ENCODE measurements around the gene TBC1D12.

TBC1D12 gene

GRCh38 chr10:94427166-94427565 lies 24.8 kb downstream of the TBC1D12 start:
- no peak overlapping the region for H3K4me2 ChIP-seq (ENCODE audit: low read length)
- H3K9me3 ChIP-seq (ENCODE audit: control insufficient read depth, insufficient read depth, low read length) = peaks cover 5% of the 10 kb centered on the region; the same call in 1 of the 2 replicates
- H4K20me1 ChIP-seq (ENCODE audit: control insufficient read depth, insufficient read depth, low read depth, low read length) = no peaks in the 10 kb centered on the region
- H3K4me1 ChIP-seq (ENCODE audit: control insufficient read depth, low read length) = no peaks in the 10 kb centered on the region
- H3K36me3 ChIP-seq (ENCODE audit: control insufficient read depth, low read length) = no peaks in the 10 kb centered on the region
- H3K4me3 ChIP-seq (ENCODE audit: low read length) = no peak overlapping the region
- H3K9me2 ChIP-seq (replicated peaks; ENCODE audit: control insufficient read depth, low read length) = no peaks in the 10 kb centered on the region
- no peaks in the 10 kb centered on the region for H3K27me3 ChIP-seq (ENCODE audit: control insufficient read depth, low read length)
- peaks cover 15% of the 10 kb centered on the region for H3K79me2 ChIP-seq (ENCODE audit: control insufficient read depth, low read length)
- TF ChIP-seq CTCF (IDR thresholded peaks at IDR 0.05; ENCODE audit: low read depth, low read length, poor library complexity, severe bottlenecking) = no peak
- no peak for TF ChIP-seq EZH2phosphoT487 (IDR thresholded peaks at IDR 0.05; ENCODE audit: borderline replicate concordance, low read length)
- H3K27ac ChIP-seq (ENCODE audit: low read depth, low read length) = no peak overlapping the region
- H3F3A ChIP-seq (ENCODE audit: control insufficient read depth, insufficient read depth) = no peaks in the 10 kb centered on the region

- Histone ChIP-seq H3K9me2 (replicated peaks; ENCODE audit: control insufficient read depth, low read length) (no peaks in the 10 kb centered on the region), H3K79me2 (ENCODE audit: control insufficient read depth, low read length) (peaks cover 7% of the 10 kb centered on the region), H3K9me3 (ENCODE audit: control insufficient read depth, insufficient read depth, low read length) (peaks cover 5% of the 10 kb centered on the region; the same call in 1 of the 2 replicates), H3K36me3 (ENCODE audit: control insufficient read depth, low read length) (no peaks in the 10 kb centered on the region), H3K4me3 (ENCODE audit: low read length) (no peak overlapping the region), H3F3A (ENCODE audit: control insufficient read depth, insufficient read depth) (no peaks in the 10 kb centered on the region), H3K4me1 (ENCODE audit: control insufficient read depth, low read length) (no peaks in the 10 kb centered on the region), H3K4me2 (ENCODE audit: low read length) (no peak overlapping the region), H3K27me3 (ENCODE audit: control insufficient read depth, low read length) (no peaks in the 10 kb centered on the region), H3K27ac (ENCODE audit: low read depth, low read length) (no peak overlapping the region), H4K20me1 (ENCODE audit: control insufficient read depth, insufficient read depth, low read depth, low read length) (no peaks in the 10 kb centered on the region)
- TF ChIP-seq CTCF (IDR thresholded peaks at IDR 0.05; ENCODE audit: low read depth, low read length, poor library complexity, severe bottlenecking) (no peak), EZH2phosphoT487 (IDR thresholded peaks at IDR 0.05; ENCODE audit: borderline replicate concordance, low read length) (no peak)
These were observed 26.7 kb downstream of the TBC1D12 start for GRCh38 chr10:94428766-94429707.

- no peaks in the 10 kb centered on the region for H3F3A ChIP-seq (ENCODE audit: control insufficient read depth, insufficient read depth)
- no peaks in the 10 kb centered on the region for H3K9me3 ChIP-seq (ENCODE audit: control insufficient read depth, insufficient read depth, low read length)
- H3K27ac ChIP-seq (ENCODE audit: low read depth, low read length) = no peak overlapping the region
- H3K27me3 ChIP-seq (ENCODE audit: control insufficient read depth, low read length) = no peaks in the 10 kb centered on the region
- no peak overlapping the region for H3K4me2 ChIP-seq (ENCODE audit: low read length)
- H3K79me2 ChIP-seq (ENCODE audit: control insufficient read depth, low read length) = peaks cover 2% of the 10 kb centered on the region; the same call in 1 of the 2 replicates
- TF ChIP-seq CTCF (IDR thresholded peaks at IDR 0.05; ENCODE audit: low read depth, low read length, poor library complexity, severe bottlenecking) (no peak), EZH2phosphoT487 (IDR thresholded peaks at IDR 0.05; ENCODE audit: borderline replicate concordance, low read length) (no peak)
- H4K20me1 ChIP-seq (ENCODE audit: control insufficient read depth, insufficient read depth, low read depth, low read length) = no peaks in the 10 kb centered on the region
- H3K4me3 ChIP-seq (ENCODE audit: low read length) = no peak overlapping the region
- H3K4me1 ChIP-seq (ENCODE audit: control insufficient read depth, low read length) = no peaks in the 10 kb centered on the region
- H3K9me2 ChIP-seq (replicated peaks; ENCODE audit: control insufficient read depth, low read length) = no peaks in the 10 kb centered on the region
- H3K36me3 ChIP-seq (ENCODE audit: control insufficient read depth, low read length) = no peaks in the 10 kb centered on the region
These were observed 28.4 kb downstream of the TBC1D12 start for GRCh38 chr10:94430701-94431100.
